ENCODE measurements around the gene NEU4.

- TF ChIP-seq POLR2A (IDR thresholded peaks at IDR 0.05) (no peak), CTCF (IDR thresholded peaks at IDR 0.05) (no peak)
Measured at GRCh38 chr2:241841181-241842066, 32.4 kb downstream of the NEU4 start.
